Body of pancreas (tissue), 4 donors: ENCODE measurements around the gene RIT2.

Experiments used
- CTCF ChIP-seq, 7 experiments: fragments of 450-650 bp in 4 of 7; fragments of 200-600 bp in 3 of 7; sonication (generic) in 3 of 7; IDR thresholded peaks; one replicate each; pipeline ENCODE4 v1.5.1; 2016 to 2019; ENCODE audit warnings: antibody characterized with exemption in 7 of 7
- POLR2A ChIP-seq, 3 donors: fragments of 450-650 bp; IDR thresholded peaks; one replicate each; pipeline ENCODE4 v1.6.1; 2016; ENCODE audit warnings: antibody characterized with exemption in 3 of 3, mild to moderate bottlenecking in 2 of 3

- no peak for TF ChIP-seq POLR2A (IDR thresholded peaks at IDR 0.05)
- TF ChIP-seq CTCF (IDR thresholded peaks at IDR 0.05): no peak
These were observed 372.5 kb downstream of the RIT2 start for GRCh38 chr18:42742969-42743368.
